Measurements from ENCODE around the gene MAP3K5. TPM values are rescaled to one million over a fixed set of nuclear protein-coding genes. Genes with fewer than 3 reads are reported as not detected.

MAP3K5 gene
- total RNA-seq, 2 experiments from 2014 or later: 6.7 to 7.3 TPM

Other genes with a start within 250 kb of the MAP3K5 start
- gene MAP7, start 242.1 kb downstream of the MAP3K5 start, total RNA-seq: 1 to 10 TPM; 2.1 to 3.1 TPM
- gene PEX7, start 30.1 kb upstream of the MAP3K5 start, total RNA-seq: 1 to 10 TPM; 3.6 to 4.9 TPM
- gene SLC35D3, start 129.8 kb upstream of the MAP3K5 start, total RNA-seq: not detected

Data from activated CD4-positive, alpha-beta T cell treated with anti-CD3 and anti-CD28 coated beads for 36 hours (primary cell).